HCT116 (cell line): Measurements from ENCODE around the gene SERINC5. TPM values are rescaled to one million over a fixed set of nuclear protein-coding genes. Genes with fewer than 3 reads are reported as not detected.

ENCODE experiments used
- ATAC-seq: fragments of 200-7000 bp; cut with Tn5 transposase; 2 replicates; pipeline ENCODE4 v1.9.1; 2020; ENCODE audit warnings: mild to moderate bottlenecking, moderate library complexity
- BruUV-seq: library from RNA; stranded (reverse); fragments of 400-500 nt; replicated peaks from 2 replicates; lab custom pipeline; 2021; lab: Mats Ljungman, UMichigan
- CTCF ChIA-PET: fragments of 300-600 bp; sonication (Branson Sonifier 250); formaldehyde crosslinking; loops from one replicate; lab custom pipeline; 2021; ENCODE audit warnings: antibody characterized with exemption; lab: Charles Lee
- POLR2A ChIA-PET: fragments of 300-600, 350-600 bp; sonication (Branson Sonifier 250); formaldehyde crosslinking; loops from one replicate; lab custom pipeline; 2021; ENCODE audit warnings: antibody characterized with exemption; lab: Charles Lee
- RAD21 ChIA-PET, 2 experiments: fragments of 300-600 bp; sonication (Branson Sonifier 250); formaldehyde crosslinking; loops; one replicate each; lab custom pipeline; 2023; ENCODE audit warnings: low total read pairs in 2 of 2; ENCODE audit not compliant: uncharacterized antibody in 2 of 2, unreplicated experiment in 2 of 2, low non-redundant PET in 1 of 2; lab: Charles Lee
- DNase-seq: peaks from one replicate; pipeline ENCODE4 v3.0.0-alpha.2; 2010; ENCODE audit warnings: low read depth, low spot score
- H2AFZ ChIP-seq: fragments of 200-600 bp; shearing (Covaris generic), sonication (generic); 2 replicates; pipeline ENCODE4 v1.6.1; 2017; ENCODE audit warnings: low read depth, mixed run types, mixed read lengths, antibody characterized with exemption, low read length; ENCODE audit not compliant: poor library complexity, severe bottlenecking
- H3K27ac ChIP-seq: 2 replicates; pipeline ENCODE4 v1.5.1; 2012; ENCODE audit warnings: low read depth, low read length
- H3K27me3 ChIP-seq: fragments of 200-600 bp; sonication (generic); 2 replicates; pipeline ENCODE4 v1.6.1; 2016; ENCODE audit warnings: mixed run types, low read length, mixed read lengths; ENCODE audit not compliant: insufficient read depth
- H3K36me3 ChIP-seq, 2 experiments: fragments of 200-500 bp in 1 of 2; fragments of 200-600 bp in 1 of 2; sonication (Bioruptor generic) in 1 of 2; sonication (generic) in 1 of 2; 2 replicates each; pipeline versions ENCODE4 v1.5.1 to v1.6.1; 2014 to 2016; ENCODE audit warnings: low read length in 2 of 2, inconsistent platforms in 1 of 2, mixed read lengths in 1 of 2, mixed run types in 1 of 2; ENCODE audit not compliant: insufficient read depth in 2 of 2, control insufficient read depth in 1 of 2
- H3K4me1 ChIP-seq, 2 experiments: fragments of 200-600 bp in 1 of 2; sonication (generic) in 1 of 2; 2 replicates each; pipeline versions ENCODE4 v1.5.1 to v1.6.1; 2012 to 2017; ENCODE audit warnings: low read length in 2 of 2, inconsistent platforms in 1 of 2, mild to moderate bottlenecking in 1 of 2, mixed read lengths in 1 of 2, mixed run types in 1 of 2, moderate library complexity in 1 of 2; ENCODE audit not compliant: insufficient read depth in 2 of 2, control insufficient read depth in 1 of 2
- H3K4me2 ChIP-seq: fragments of 200-600 bp; sonication (generic); 2 replicates; pipeline ENCODE4 v1.6.1; 2017; ENCODE audit warnings: mixed run types, low read length, mixed read lengths
- H3K4me3 ChIP-seq, 2 experiments: fragments of 200-600 bp in 1 of 2; sonication (generic) in 1 of 2; replicated peaks in 1 of 2; 2 replicates each; pipeline ENCODE4 v1.5.1; 2011 to 2016; ENCODE audit warnings: low read length in 2 of 2, control low read depth in 1 of 2, low read depth in 1 of 2, mild to moderate bottlenecking in 1 of 2, mixed read lengths in 1 of 2, mixed run types in 1 of 2
- H3K79me2 ChIP-seq: fragments of 200-600 bp; sonication (generic); 2 replicates; pipeline ENCODE4 v1.6.1; 2017; ENCODE audit warnings: mild to moderate bottlenecking, mixed run types, low read length, moderate library complexity, mixed read lengths; ENCODE audit not compliant: insufficient read depth
- H3K9ac ChIP-seq: fragments of 200-600 bp; sonication (generic); 2 replicates; pipeline ENCODE4 v1.6.1; 2016; ENCODE audit warnings: low read length, mixed read lengths
- H3K9me2 ChIP-seq: fragments of 200-600 bp; sonication (generic), shearing (Covaris generic); 2 replicates; pipeline ENCODE4 v1.6.1; 2017; ENCODE audit warnings: mixed run types, mild to moderate bottlenecking, moderate library complexity; ENCODE audit not compliant: insufficient read depth
- H3K9me3 ChIP-seq, 2 experiments: fragments of 200-500 bp in 1 of 2; fragments of 200-600 bp in 1 of 2; sonication (Bioruptor generic) in 1 of 2; sonication (generic) in 1 of 2; 2 replicates each; pipeline ENCODE4 v1.6.1; 2014 to 2017; ENCODE audit warnings: low read length in 2 of 2, mixed read lengths in 2 of 2, inconsistent platforms in 1 of 2, low read depth in 1 of 2, mild to moderate bottlenecking in 1 of 2, mixed run types in 1 of 2, moderate library complexity in 1 of 2; ENCODE audit not compliant: control insufficient read depth in 1 of 2, insufficient read depth in 1 of 2
- H4K20me1 ChIP-seq: fragments of 200-600 bp; sonication (generic), shearing (Covaris generic); 2 replicates; pipeline ENCODE4 v1.6.1; 2017; ENCODE audit warnings: mixed run types, mild to moderate bottlenecking, moderate library complexity; ENCODE audit not compliant: insufficient read depth
- ATF3 ChIP-seq: IDR thresholded peaks from 2 replicates; pipeline ENCODE4 v1.6.1; 2012
- CBX3 ChIP-seq: IDR thresholded peaks from 2 replicates; pipeline ENCODE4 v1.6.1; 2012; ENCODE audit warnings: low read depth
- CTCF ChIP-seq, 3 experiments: fragments of 200-600 bp in 1 of 3; sonication (generic) in 1 of 3; IDR thresholded peaks in 2 of 3; conservative IDR thresholded peaks in 1 of 3; 2 replicates each; pipeline ENCODE4 v1.5.1; 2012 to 2017; ENCODE audit warnings: low read depth in 2 of 3, low read length in 2 of 3, antibody characterized with exemption in 1 of 3, borderline replicate concordance in 1 of 3, control low read depth in 1 of 3, mild to moderate bottlenecking in 1 of 3, mixed read lengths in 1 of 3, mixed run types in 1 of 3, moderate library complexity in 1 of 3; ENCODE audit not compliant: insufficient read depth in 1 of 3
- EZH2 ChIP-seq: fragments of 200-600 bp; sonication (generic); IDR thresholded peaks from 2 replicates; pipeline ENCODE4 v1.6.1; 2017; ENCODE audit warnings: antibody characterized with exemption, mixed run types
- EZH2phosphoT487 ChIP-seq: fragments of 200-600 bp; IDR thresholded peaks from 2 replicates; pipeline ENCODE4 v1.6.1; 2018; ENCODE audit warnings: antibody characterized with exemption, borderline replicate concordance
- JUND ChIP-seq: IDR thresholded peaks from 2 replicates; pipeline ENCODE4 v1.6.1; 2012
- RAD21 ChIP-seq: IDR thresholded peaks from 2 replicates; pipeline ENCODE4 v1.6.1; 2012; ENCODE audit warnings: low read depth, mild to moderate bottlenecking
- REST ChIP-seq: IDR thresholded peaks from 2 replicates; pipeline ENCODE4 v1.6.1; 2012; ENCODE audit warnings: low read depth
- SIN3A ChIP-seq: IDR thresholded peaks from 2 replicates; pipeline ENCODE4 v1.6.1; 2012; ENCODE audit warnings: low read depth
- SRF ChIP-seq: IDR thresholded peaks from 2 replicates; pipeline ENCODE4 v1.6.1; 2012; ENCODE audit warnings: low read depth
- TCF7L2 ChIP-seq: IDR thresholded peaks from 2 replicates; pipeline ENCODE4 v1.7.0; 2011; ENCODE audit warnings: borderline replicate concordance, inconsistent platforms; ENCODE audit not compliant: insufficient read depth, insufficient read length; ENCODE audit errors: extremely low read depth
- YY1 ChIP-seq: IDR thresholded peaks from 2 replicates; pipeline ENCODE4 v1.6.1; 2011; ENCODE audit warnings: low read length, low read depth, moderate library complexity, mild to moderate bottlenecking; ENCODE audit not compliant: insufficient replicate concordance; ENCODE audit errors: extremely low read depth
- ZFX ChIP-seq: fragments of 450-650 bp; IDR thresholded peaks from 2 replicates; pipeline ENCODE4 v1.6.1; 2017
- ZNF274 ChIP-seq: fragments of 200-500 bp; sonication (Bioruptor generic); IDR thresholded peaks from 2 replicates; pipeline ENCODE4 v1.6.1; 2014; ENCODE audit warnings: mild to moderate bottlenecking, low read depth, low read length, inconsistent platforms
- intact Hi-C: fragments of 100-400 bp; cut with micrococcal nuclease; formaldehyde crosslinking; loops from 2 replicates; pipeline ENCODE4 v1.10.0; 2022
- total RNA-seq: library from RNA; stranded (reverse); gene quantifications from one replicate; pipeline ENCODE4 v1.2.1, GENCODE V29; 2021; ENCODE audit not compliant: unreplicated experiment
- TF ChIP-seq, protein P1 (sequence below): IDR thresholded peaks from 2 replicates; pipeline ENCODE4 v1.6.1; 2012

SERINC5 gene
- total RNA-seq, 1 experiment from 2014 or later: 39.3 TPM

- intact Hi-C loops: no loop called here
- DNase-seq (no peak), ATAC-seq (no peak)
- ChIA-PET POLR2A (no interaction called here), RAD21 (no interaction called here), CTCF (interaction anchor here (0.8 kb wide), 1 partner anchor 199 kb away, joined by 3 read pairs; no protein-coding TSS in a partner anchor)
- Histone ChIP-seq H3K9me3 (no peaks in the 10 kb centered on the region), H3K36me3 (no peaks in the 10 kb centered on the region), H3K4me3 (no peak overlapping the region), H3K4me1 (no peaks in the 10 kb centered on the region), H2AFZ (no peak overlapping the region), H3K27ac (no peak overlapping the region), H3K4me2 (no peak overlapping the region), H3K9ac (no peak overlapping the region), H3K27me3 (no peaks in the 10 kb centered on the region), H3K9me2 (no peaks in the 10 kb centered on the region), H3K79me2 (no peaks in the 10 kb centered on the region), H4K20me1 (no peaks in the 10 kb centered on the region)
- TF ChIP-seq SRF: no peak
- no peak for TF ChIP-seq EZH2
- no peak for TF ChIP-seq RAD21
- no peak for TF ChIP-seq SIN3A
- no peak for TF ChIP-seq ZNF274
- no peak for TF ChIP-seq CBX3
- no peak for TF ChIP-seq CTCF (IDR thresholded peaks at IDR 0.05 in 2 of 3, conservative IDR thresholded peaks at IDR 0.05 in 1 of 3; ENCODE audit: borderline replicate concordance in 1 of 3, insufficient read depth in 1 of 3, low read depth in 2 of 3, low read length in 2 of 3)
- no peak for TF ChIP-seq ATF3
- TF ChIP-seq TCF7L2: no peak
- TF ChIP-seq YY1: no peak
- no peak for TF ChIP-seq EZH2phosphoT487
- TF ChIP-seq, protein P1, sequence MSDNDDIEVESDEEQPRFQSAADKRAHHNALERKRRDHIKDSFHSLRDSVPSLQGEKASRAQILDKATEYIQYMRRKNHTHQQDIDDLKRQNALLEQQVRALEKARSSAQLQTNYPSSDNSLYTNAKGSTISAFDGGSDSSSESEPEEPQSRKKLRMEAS: no peak
- TF ChIP-seq JUND: no peak
- TF ChIP-seq REST: no peak
- TF ChIP-seq ZFX: no peak
- no TSS peak for BruUV-seq
Observed at GRCh38 chr5:80077051-80077714, 178.7 kb downstream of the SERINC5 start.
